ENCODE measurements around the gene CDC14A.
"Not testable (repeated sequence)": the region's sequence is repeated elsewhere in the genome, so short reads cannot be mapped to it uniquely, and the experiment has no call there.

CDC14A gene

DNA sequence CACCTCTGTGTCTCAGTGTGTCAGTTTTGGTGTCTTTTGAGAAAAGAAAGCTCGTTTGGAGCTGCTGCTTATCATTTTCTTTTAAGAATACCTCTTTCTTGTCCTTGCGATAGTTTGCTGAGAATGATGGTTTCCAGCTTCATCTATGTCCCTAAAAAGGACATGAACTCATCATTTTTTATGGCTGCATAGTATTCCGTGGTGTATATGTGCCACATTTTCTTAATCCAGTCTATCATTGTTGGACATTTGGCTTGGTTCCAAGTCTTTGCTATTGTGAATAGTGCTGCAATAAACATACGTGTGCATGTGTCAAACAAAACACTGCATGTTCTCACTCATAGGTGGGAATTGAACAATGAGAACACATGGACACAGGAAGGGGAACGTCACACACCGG lies 12.6 kb upstream of the CDC14A start:
- FAIRE-seq = not testable (repeated sequence)

DNA sequence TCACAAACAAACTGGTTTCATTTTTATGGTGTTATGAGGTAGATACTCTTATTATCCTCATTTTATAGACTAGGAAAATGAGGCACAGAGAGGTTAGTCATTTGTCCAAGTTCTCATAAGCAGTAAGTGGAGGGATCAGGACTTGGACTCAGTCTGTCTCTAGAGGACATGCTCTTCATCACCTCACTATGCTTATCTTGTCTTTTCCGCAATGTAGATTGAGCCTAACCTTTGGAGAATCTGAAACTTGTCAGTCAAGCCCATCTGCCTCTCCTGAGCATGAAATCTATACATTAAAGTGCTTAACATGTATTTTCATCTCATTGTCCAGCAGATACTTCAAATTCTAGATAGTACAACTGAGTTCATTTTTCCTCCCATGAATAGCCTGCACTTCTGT lies 11.8 kb upstream of the CDC14A start:
- no peak for FAIRE-seq

GRCh38 chr1:100342348-100342747 lies 10.0 kb upstream of the CDC14A start:
- no peak for FAIRE-seq

- FAIRE-seq = no peak
Measured at GRCh38 chr1:100343897-100344296, 8.4 kb upstream of the CDC14A start.

GRCh38 chr1:100344774-100345173 lies 7.5 kb upstream of the CDC14A start:
- no peak for FAIRE-seq

DNA sequence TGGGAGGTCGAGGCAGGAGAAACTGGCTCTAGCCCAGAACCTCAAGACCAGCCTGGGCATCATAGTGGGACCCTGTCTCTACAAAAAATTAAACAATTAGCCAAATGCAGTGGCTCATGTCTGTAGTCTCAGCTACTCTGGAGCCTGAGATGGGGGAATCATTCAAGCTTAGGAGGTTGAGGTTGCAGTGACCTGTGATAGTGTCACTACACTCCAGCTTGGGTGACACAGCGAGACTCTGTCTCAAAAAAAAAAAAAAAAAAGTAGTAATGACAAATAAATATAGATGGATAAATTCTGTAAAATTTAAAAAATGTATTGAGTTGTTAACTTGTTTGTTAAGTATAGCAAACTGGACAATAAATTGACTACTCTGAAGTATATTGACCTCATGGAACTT lies 5.9 kb upstream of the CDC14A start:
- no peak for FAIRE-seq

- no peak for FAIRE-seq
Measured at GRCh38 chr1:100347009-100347966, 5.0 kb upstream of the CDC14A start.

GRCh38 chr1:100348549-100349144 lies 3.7 kb upstream of the CDC14A start:
- FAIRE-seq = no peak

GRCh38 chr1:100349246-100349645 lies 3.1 kb upstream of the CDC14A start:
- FAIRE-seq = no peak

DNA sequence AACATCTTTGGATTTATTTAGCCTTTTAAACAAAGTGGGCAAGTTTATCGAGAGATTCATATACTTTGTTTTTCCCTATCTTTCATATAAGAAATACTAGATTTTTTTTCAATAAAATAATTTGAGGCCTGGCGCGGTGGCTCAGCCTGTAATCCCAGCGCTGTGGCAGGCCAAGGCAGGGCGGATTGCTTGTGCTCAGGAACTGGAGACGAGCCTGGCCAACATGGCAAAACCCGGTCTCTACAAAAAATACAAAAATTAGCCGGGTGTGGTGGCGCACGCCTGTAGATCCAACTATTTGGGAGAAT lies 1.6 kb upstream of the CDC14A start:
- FAIRE-seq = no peak

GRCh38 chr1:100351095-100351887 lies 1.0 kb upstream of the CDC14A start:
- FAIRE-seq = peak; percentile 79

DNA sequence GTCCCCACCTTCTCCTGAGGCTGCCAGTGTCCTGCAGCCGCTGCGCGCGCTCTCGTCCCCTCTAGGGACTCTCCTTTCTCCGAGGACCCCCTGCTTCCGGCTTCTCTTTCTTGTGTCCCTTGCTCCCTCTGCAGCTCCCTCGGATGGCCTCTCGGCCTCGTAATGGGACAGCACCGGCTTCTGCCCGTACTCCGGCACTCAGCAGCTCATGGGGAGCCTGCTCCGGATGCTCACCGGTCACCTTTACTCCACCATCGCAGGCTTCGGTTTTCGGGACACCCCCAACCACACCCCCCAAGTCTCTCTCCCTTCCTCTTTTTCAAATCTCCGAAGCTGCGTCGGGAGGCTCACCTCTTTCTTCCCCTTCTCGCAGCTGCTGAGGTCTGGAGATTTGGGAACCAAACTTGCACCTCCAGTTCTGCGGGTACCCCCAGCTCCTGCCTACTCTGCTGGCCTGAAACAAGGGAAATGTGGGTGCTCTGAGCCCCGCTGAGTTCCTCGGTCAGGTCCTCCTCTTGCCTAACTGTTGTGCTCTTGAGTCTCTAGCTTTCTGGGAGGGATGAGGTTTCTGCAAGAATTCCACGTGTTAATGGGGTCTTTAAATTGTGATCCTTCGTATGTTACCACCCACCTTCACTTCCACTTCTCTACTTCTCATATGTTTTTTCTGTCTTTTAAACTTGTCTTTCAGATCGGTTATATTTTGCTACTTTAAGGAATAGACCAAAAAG lies 930 bp downstream of the CDC14A start:
- FAIRE-seq = no peak

DNA sequence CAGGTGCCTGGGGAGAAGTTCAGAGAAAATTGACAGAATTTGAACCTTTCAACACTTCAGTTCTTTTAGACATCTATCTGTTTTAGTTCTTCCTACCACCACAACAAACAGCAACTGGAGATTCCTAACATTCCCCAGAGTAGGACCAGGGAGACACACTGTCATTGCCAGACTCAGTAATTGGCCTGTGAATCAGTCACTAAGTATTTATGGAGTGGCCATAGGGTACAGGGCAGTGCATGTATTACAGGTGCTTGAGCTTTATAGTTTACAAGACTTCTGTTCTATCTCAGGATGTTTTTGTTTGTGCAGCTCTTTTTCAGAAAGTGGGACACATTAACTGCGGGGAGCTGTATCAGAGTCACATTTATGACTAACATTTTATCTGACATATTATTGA lies 1.7 kb downstream of the CDC14A start:
- no peak for FAIRE-seq

GRCh38 chr1:100354971-100355394 lies 2.7 kb downstream of the CDC14A start:
- no peak for FAIRE-seq

- FAIRE-seq = no peak
Measured at GRCh38 chr1:100358210-100358609, 5.9 kb downstream of the CDC14A start.

GRCh38 chr1:100359139-100359538 lies 6.8 kb downstream of the CDC14A start:
- FAIRE-seq = no peak

GRCh38 chr1:100360790-100361510 lies 8.6 kb downstream of the CDC14A start:
- FAIRE-seq = no peak

DNA sequence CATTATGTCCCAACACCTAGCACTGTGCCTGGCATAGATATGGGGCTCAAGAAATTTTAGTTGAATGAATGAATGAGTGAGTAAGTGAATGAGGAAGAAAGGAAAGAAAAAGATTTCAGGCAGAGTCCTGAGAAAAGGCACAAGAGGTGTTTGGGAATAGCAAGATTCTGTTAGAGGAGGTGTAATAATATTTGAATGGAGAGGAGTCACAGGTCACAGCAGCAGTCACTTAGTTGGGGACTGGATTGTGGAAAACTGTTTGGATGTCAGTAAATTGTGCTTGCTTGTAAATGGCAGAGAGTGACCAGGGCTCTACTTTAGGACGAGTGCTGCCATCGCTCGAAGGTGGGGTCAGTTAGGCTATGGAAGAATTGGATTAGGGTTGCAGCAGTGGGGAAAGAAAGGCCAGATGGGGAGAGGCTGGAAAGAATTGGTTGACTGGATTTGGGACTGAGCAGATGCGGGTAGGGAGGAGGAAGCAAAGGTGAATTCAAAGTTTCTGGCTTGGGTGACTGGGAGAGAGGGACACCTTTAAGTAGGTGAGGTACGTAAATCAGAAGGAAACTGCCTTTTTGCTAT lies 9.3 kb downstream of the CDC14A start:
- FAIRE-seq = no peak

DNA sequence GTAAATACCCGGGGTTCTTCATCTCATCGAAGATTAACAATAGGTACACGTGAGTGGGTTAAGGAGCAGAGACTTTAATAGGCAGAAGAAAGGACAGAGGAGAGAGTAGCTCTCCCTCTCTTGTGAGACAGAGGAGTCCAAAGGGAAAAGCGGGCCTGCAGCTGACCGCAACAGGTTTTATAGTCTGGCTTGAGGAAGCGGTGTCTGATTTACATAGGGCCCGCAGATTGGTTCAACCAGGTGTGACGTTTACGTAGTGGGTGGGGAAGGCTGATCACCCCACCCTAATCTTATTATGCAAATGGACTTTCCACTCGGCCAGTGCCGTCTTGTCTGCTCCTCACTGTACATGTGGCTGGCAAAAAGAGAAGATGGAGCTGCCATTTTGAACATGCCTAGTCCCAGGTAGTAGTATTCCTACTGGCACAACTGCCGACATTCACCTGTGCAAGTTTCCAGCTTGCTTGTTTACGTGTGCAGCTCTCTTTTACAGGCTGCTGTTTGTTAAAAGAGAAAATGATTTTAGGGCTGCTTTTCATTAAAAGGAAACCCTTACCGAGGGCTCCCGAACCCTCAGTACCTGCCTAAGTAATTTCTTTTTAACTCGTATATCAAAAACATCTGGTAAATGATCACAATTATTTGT lies 10.6 kb downstream of the CDC14A start:
- no peak for FAIRE-seq

DNA sequence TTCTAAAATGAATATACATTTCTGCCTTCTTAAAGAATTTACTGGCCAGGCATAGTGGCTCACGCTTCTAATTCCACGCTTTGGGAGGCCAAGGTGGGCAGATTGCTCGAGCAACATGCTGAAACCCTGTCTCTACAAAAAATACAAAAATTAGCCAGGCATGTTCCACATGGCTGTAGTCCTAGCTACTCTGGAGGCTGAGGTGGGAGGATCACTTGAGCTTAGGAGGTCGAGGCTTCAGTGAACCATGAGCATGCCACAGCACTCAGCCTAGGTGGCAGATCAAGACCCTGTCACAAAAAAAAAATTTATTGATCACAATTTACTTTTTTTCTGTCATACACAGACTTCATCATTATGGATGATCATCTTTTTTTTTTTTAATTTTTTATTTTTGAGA lies 11.5 kb downstream of the CDC14A start:
- FAIRE-seq = no peak

GRCh38 chr1:100364697-100365096 lies 12.4 kb downstream of the CDC14A start:
- no peak for FAIRE-seq

DNA sequence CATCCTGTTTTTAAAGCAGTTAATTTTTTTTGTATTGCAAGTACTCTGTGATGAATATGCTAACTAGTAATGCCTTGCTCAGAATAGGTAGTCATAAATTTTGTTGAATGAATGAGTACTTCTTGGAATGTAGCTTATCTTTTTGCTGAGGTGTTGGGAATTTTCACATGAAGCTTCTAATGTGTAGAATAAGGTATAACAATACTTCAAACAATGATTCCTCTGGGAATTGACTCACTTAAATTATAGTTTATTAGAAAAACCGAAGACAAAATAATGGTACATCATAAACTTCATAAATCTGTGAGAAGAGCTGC lies 13.9 kb downstream of the CDC14A start:
- FAIRE-seq = no peak

Data from TTC549 (cell line).